ENCODE data around the gene ACAT2. TPM values are rescaled to one million over a fixed set of nuclear protein-coding genes. Genes with fewer than 3 reads are reported as not detected.

The ACAT2 gene
- polyA plus RNA-seq, 1 donor from 2014 or later, result 143 TPM

GRCh38 chr6:159826968-159827647 lies 65.3 kb downstream of the ACAT2 start:
- Histone ChIP-seq H3K9ac (ENCODE audit: low read length) (no peak overlapping the region), H3F3A (ENCODE audit: insufficient read depth, low read length, poor library complexity, severe bottlenecking) (no peaks in the 10 kb centered on the region), H3K4me2 (ENCODE audit: low read length) (no peak overlapping the region), H2AFZ (ENCODE audit: low read depth, low read length) (no peak overlapping the region), H3K27me3 (ENCODE audit: insufficient read depth, low read depth, low read length) (no peaks in the 10 kb centered on the region), H3K27ac (ENCODE audit: low read length) (no peak overlapping the region), H3K79me2 (replicated peaks; ENCODE audit: insufficient read depth, low read length) (no peaks in the 10 kb centered on the region), H4K20me1 (ENCODE audit: insufficient read depth) (no peaks in the 10 kb centered on the region), H3K9me2 (ENCODE audit: insufficient read depth, low read length) (no peaks in the 10 kb centered on the region), H3K36me3 (ENCODE audit: insufficient read depth, low read length) (no peaks in the 10 kb centered on the region), H3K9me3 (ENCODE audit: low read length) (no peaks in the 10 kb centered on the region), H3K4me3 (ENCODE audit: low read length) (no peak overlapping the region)
- no peak for TF ChIP-seq MXI1 (conservative IDR thresholded peaks at IDR 0.05; ENCODE audit: poor library complexity, severe bottlenecking)
- TF ChIP-seq SMC3 (conservative IDR thresholded peaks at IDR 0.05; ENCODE audit: poor library complexity), result no peak
- no peak for TF ChIP-seq POLR2AphosphoS5 (IDR thresholded peaks at IDR 0.05)
- TF ChIP-seq EP300 (conservative IDR thresholded peaks at IDR 0.05; ENCODE audit: poor library complexity, severe bottlenecking), result no peak
- TF ChIP-seq, protein P1, sequence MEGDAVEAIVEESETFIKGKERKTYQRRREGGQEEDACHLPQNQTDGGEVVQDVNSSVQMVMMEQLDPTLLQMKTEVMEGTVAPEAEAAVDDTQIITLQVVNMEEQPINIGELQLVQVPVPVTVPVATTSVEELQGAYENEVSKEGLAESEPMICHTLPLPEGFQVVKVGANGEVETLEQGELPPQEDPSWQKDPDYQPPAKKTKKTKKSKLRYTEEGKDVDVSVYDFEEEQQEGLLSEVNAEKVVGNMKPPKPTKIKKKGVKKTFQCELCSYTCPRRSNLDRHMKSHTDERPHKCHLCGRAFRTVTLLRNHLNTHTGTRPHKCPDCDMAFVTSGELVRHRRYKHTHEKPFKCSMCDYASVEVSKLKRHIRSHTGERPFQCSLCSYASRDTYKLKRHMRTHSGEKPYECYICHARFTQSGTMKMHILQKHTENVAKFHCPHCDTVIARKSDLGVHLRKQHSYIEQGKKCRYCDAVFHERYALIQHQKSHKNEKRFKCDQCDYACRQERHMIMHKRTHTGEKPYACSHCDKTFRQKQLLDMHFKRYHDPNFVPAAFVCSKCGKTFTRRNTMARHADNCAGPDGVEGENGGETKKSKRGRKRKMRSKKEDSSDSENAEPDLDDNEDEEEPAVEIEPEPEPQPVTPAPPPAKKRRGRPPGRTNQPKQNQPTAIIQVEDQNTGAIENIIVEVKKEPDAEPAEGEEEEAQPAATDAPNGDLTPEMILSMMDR (IDR thresholded peaks at IDR 0.05; ENCODE audit: poor library complexity, severe bottlenecking), result no peak
- no peak for TF ChIP-seq RAD21 (conservative IDR thresholded peaks at IDR 0.05)
- TF ChIP-seq TAF1 (IDR thresholded peaks at IDR 0.05; ENCODE audit: low read depth), result no peak
- no peak for TF ChIP-seq REST (IDR thresholded peaks at IDR 0.05; ENCODE audit: borderline replicate concordance)
- TF ChIP-seq EZH2 (IDR thresholded peaks at IDR 0.05; ENCODE audit: borderline replicate concordance, insufficient read depth, low read length, poor library complexity, severe bottlenecking), result no peak

DNA sequence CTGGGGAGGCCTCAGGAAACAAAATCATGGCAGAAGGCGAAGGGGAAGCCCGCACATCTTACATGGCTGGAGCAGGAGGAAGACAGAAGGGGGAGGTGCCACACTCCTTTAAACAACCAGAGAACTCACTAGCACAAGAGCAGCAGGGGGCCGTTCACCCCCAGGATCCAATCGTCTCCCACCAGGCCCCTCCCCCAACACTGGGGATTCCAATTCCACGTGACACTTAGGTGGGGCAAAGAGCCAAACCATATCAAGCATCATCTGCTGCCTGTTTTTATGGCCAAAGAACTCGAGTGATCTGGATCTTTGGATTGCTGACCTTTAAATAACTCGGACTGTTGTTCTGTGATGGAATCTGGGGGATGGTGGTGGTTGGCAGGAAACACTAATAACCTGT lies 66.2 kb downstream of the ACAT2 start:
- Histone ChIP-seq H3F3A (ENCODE audit: insufficient read depth, low read length, poor library complexity, severe bottlenecking) (no peaks in the 10 kb centered on the region), H3K9ac (ENCODE audit: low read length) (no peak overlapping the region), H3K9me3 (ENCODE audit: low read length) (no peaks in the 10 kb centered on the region), H3K79me2 (replicated peaks; ENCODE audit: insufficient read depth, low read length) (no peaks in the 10 kb centered on the region), H4K20me1 (ENCODE audit: insufficient read depth) (no peaks in the 10 kb centered on the region), H3K36me3 (ENCODE audit: insufficient read depth, low read length) (no peaks in the 10 kb centered on the region), H3K27ac (ENCODE audit: low read length) (no peak overlapping the region), H3K9me2 (ENCODE audit: insufficient read depth, low read length) (no peaks in the 10 kb centered on the region), H3K4me2 (ENCODE audit: low read length) (no peak overlapping the region), H3K4me3 (ENCODE audit: low read length) (no peak overlapping the region), H3K27me3 (ENCODE audit: insufficient read depth, low read depth, low read length) (no peaks in the 10 kb centered on the region), H2AFZ (ENCODE audit: low read depth, low read length) (no peak overlapping the region)
- TF ChIP-seq, protein P1 (IDR thresholded peaks at IDR 0.05; ENCODE audit: poor library complexity, severe bottlenecking), result no peak
- TF ChIP-seq RAD21 (conservative IDR thresholded peaks at IDR 0.05) (no peak), POLR2AphosphoS5 (IDR thresholded peaks at IDR 0.05) (no peak), MXI1 (conservative IDR thresholded peaks at IDR 0.05; ENCODE audit: poor library complexity, severe bottlenecking) (no peak), SMC3 (conservative IDR thresholded peaks at IDR 0.05; ENCODE audit: poor library complexity) (no peak), TAF1 (IDR thresholded peaks at IDR 0.05; ENCODE audit: low read depth) (no peak), EP300 (conservative IDR thresholded peaks at IDR 0.05; ENCODE audit: poor library complexity, severe bottlenecking) (no peak), REST (IDR thresholded peaks at IDR 0.05; ENCODE audit: borderline replicate concordance) (no peak), EZH2 (IDR thresholded peaks at IDR 0.05; ENCODE audit: borderline replicate concordance, insufficient read depth, low read length, poor library complexity, severe bottlenecking) (no peak)
